Activated naive CD8-positive, alpha-beta T cell treated with anti-CD3 and anti-CD28 coated beads, Interleukin-2, amount 50 U/mL, for 16 hours (primary cell): ENCODE results near the gene CAMK4.

ENCODE experiments used
- DNase-seq: peaks from one replicate; pipeline ENCODE4 v3.0.0-alpha.2; 2020; ENCODE audit warnings: low read depth, low spot score

The CAMK4 gene

DNA sequence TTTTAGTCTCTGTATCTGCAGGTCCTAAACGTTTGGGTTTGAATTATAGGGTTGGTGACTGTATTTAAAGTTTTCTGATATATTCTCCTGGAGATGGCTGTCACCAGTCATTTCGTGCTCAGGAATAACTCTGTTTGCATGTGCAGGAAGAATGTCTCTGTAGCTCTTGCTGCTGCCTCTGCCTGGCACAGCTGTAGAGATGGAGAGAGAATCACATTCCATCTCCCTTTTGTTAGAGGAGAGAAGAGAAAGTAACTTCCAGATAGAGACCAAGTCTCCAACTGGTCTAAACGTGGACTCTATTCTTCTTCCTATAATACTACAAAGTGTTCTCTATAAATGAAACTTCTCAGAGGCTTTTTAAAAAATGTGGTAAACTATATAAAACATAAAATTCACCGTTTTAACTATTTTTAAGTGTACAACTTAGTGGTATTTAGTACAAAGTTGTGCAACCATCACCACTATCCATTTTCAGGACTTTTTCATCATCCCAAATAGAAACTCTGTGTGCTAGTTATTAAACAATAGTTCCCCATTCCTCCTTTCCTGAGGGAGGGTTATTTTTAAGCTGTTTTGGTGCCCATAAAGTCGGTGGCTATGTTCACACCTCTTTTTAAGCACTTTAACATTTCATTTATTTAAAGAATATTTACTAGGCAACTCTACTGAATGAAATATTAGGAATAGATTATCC is 308.9 kb downstream of the CAMK4 start:
- DNase-seq = no peak

GRCh38 chr5:111535879-111536549 is 311.8 kb downstream of the CAMK4 start:
- no peak for DNase-seq

- DNase-seq = no peak
Observed at GRCh38 chr5:111537141-111538024, 313.2 kb downstream of the CAMK4 start.
